GM12878 (cell line): ENCODE measurements around the gene SBF2. TPM values are rescaled to one million over a fixed set of nuclear protein-coding genes. Genes with fewer than 3 reads are reported as not detected.
A peak's percentile ranks its signal among the peaks of the same experiment; 100 is the strongest.

ENCODE experiments used
- CBX5 ChIP-seq: sonication (generic); IDR thresholded peaks from 2 replicates; pipeline ENCODE4 v1.6.1; 2016; ENCODE audit warnings: low read depth, moderate library complexity, mild to moderate bottlenecking, inconsistent platforms
- E4F1 ChIP-seq: fragments of 450-650 bp; IDR thresholded peaks from 2 replicates; pipeline ENCODE4 v1.6.1; 2018; ENCODE audit warnings: borderline replicate concordance, mild to moderate bottlenecking; ENCODE audit not compliant: partially characterized antibody
- POLR2A ChIP-seq: IDR thresholded peaks from 2 replicates; pipeline ENCODE4 v1.6.1; 2011; ENCODE audit warnings: low read depth, mild to moderate bottlenecking, low read length
- POLR2AphosphoS5 ChIP-seq: IDR thresholded peaks from 2 replicates; pipeline ENCODE4 v1.6.1; 2011; ENCODE audit warnings: mild to moderate bottlenecking, low read length, inconsistent platforms
- RELA ChIP-seq: fragments of 450-650 bp; IDR thresholded peaks from 2 replicates; pipeline ENCODE4 v1.8.0; 2014; ENCODE audit warnings: borderline replicate concordance; ENCODE audit not compliant: partially characterized antibody
- RFX5 ChIP-seq: IDR thresholded peaks from 2 replicates; pipeline ENCODE4 v1.6.1; 2011; ENCODE audit warnings: low read depth, low read length, improper control_type of control experiment
- SPI1 ChIP-seq: IDR thresholded peaks from 2 replicates; pipeline ENCODE4 v1.6.1; 2011; ENCODE audit warnings: low read depth, mild to moderate bottlenecking, low read length, moderate library complexity, borderline replicate concordance; ENCODE audit not compliant: insufficient read depth
- polyA plus RNA-seq, 11 experiments: library from polyadenylated mRNA; depleted of rRNA in 4 of 11; unstranded in 6 of 11; stranded (reverse) in 5 of 11; fragments of >200 nt; fragmentation: Nextera tagmentation in 4 of 11; fragmentation: Illumina TruSeq in 1 of 11; extraction: Ambion mirVana in 4 of 11; extraction: Trizol in 1 of 11; gene quantifications; 1 replicate in 1 of 11; 2 replicates in 10 of 11; pipeline versions ENCODE4 v1.2.1 to v1.2.3, GENCODE V29; 2011 to 2016; ENCODE audit warnings: inconsistent platforms in 2 of 11, missing spikeins in 2 of 11, low read depth in 1 of 11
- total RNA-seq, 4 experiments: library from RNA; depleted of rRNA in 3 of 4; stranded (reverse); fragments of >200 nt in 3 of 4; fragmentation: Illumina TruSeq in 1 of 4; extraction: Trizol in 1 of 4; gene quantifications; 2 replicates each; pipeline versions ENCODE4 v1.2.1 to v1.2.3, GENCODE V29; 2013 to 2021

SBF2 gene
- total and polyA plus RNA-seq, 10 of the 15 experiments (the other 5 are each of a cell fraction or from before 2014, with no cell fraction given) = 0.24 to 2.3 (median 1.1) TPM

- TF ChIP-seq SPI1 (no peak), RELA (no peak), POLR2AphosphoS5 (0 out of 2 replicates have a peak, but pooled peaks have one; percentile 28), RFX5 (no peak), E4F1 (peak; percentile 2), CBX5 (peak; percentile 14; the same call in 1 of the 2 replicates), POLR2A (peak; percentile 63; the same call in 1 of the 2 replicates)
- TF ChIP-seq, all 136 proteins: peak for 10
Measured at GRCh38 chr11:10308201-10308954, 14.4 kb upstream of the SBF2 start (continued).
